Keratinocyte (primary cell): ENCODE measurements around the gene OTX2. TPM values are rescaled to one million over a fixed set of nuclear protein-coding genes. Genes with fewer than 3 reads are reported as not detected.

Experiments used
- DNase-seq: peaks from one replicate; pipeline ENCODE4 v3.0.0-alpha.2; 2011; ENCODE audit warnings: low read depth, missing footprints, low spot score
- FAIRE-seq: peaks from 2 replicates; lab custom pipeline; 2011; peaks lifted over from hg19 to GRCh38; lab: Jason Lieb, UNC
- H2AFZ ChIP-seq: 2 replicates; pipeline ENCODE4 v1.6.0; 2012; ENCODE audit warnings: low read length, control low read depth, inconsistent platforms; ENCODE audit not compliant: control insufficient read depth
- H3K27ac ChIP-seq: 2 replicates; pipeline ENCODE4 v1.5.1; 2011; ENCODE audit warnings: low read length; ENCODE audit not compliant: control insufficient read depth, insufficient read depth
- H3K27me3 ChIP-seq: 3 replicates; pipeline ENCODE4 v1.6.0; 2011; ENCODE audit warnings: low read length; ENCODE audit not compliant: control insufficient read depth, insufficient read depth; ENCODE audit errors: extremely low read depth
- H3K36me3 ChIP-seq, 2 experiments: 2 replicates in 1 of 2; 3 replicates in 1 of 2; pipeline ENCODE4 v1.5.1; 2011; ENCODE audit warnings: low read length in 2 of 2, mild to moderate bottlenecking in 1 of 2; ENCODE audit not compliant: control insufficient read depth in 2 of 2, insufficient read depth in 2 of 2; ENCODE audit errors: extremely low read depth in 1 of 2
- H3K4me1 ChIP-seq: 3 replicates; pipeline ENCODE4 v1.5.1; 2011; ENCODE audit warnings: low read length; ENCODE audit not compliant: control insufficient read depth, insufficient read depth; ENCODE audit errors: extremely low read depth
- H3K4me2 ChIP-seq: 3 replicates; pipeline ENCODE4 v1.6.0; 2011; ENCODE audit warnings: low read depth, low read length; ENCODE audit not compliant: control insufficient read depth, insufficient read depth; ENCODE audit errors: extremely low read depth
- H3K4me3 ChIP-seq, 3 experiments: fragments of 200-600 bp in 1 of 3; sonication (generic) in 1 of 3; 2 replicates in 2 of 3; 3 replicates in 1 of 3; pipeline ENCODE4 v1.5.1; 2011 to 2016; ENCODE audit warnings: low read length in 3 of 3, mild to moderate bottlenecking in 3 of 3, control low read depth in 2 of 3, inconsistent platforms in 1 of 3, low read depth in 1 of 3, mixed read lengths in 1 of 3, mixed run types in 1 of 3, moderate library complexity in 1 of 3; ENCODE audit not compliant: control insufficient read depth in 2 of 3, insufficient read depth in 2 of 3; ENCODE audit errors: extremely low read depth in 1 of 3
- H3K79me2 ChIP-seq: 2 replicates; pipeline ENCODE4 v1.6.0; 2012; ENCODE audit warnings: low read length; ENCODE audit not compliant: control insufficient read depth, insufficient read depth
- H3K9ac ChIP-seq: 3 replicates; pipeline ENCODE4 v1.6.0; 2011; ENCODE audit warnings: low read length; ENCODE audit not compliant: control insufficient read depth, insufficient read depth; ENCODE audit errors: extremely low read depth
- H3K9me1 ChIP-seq: 3 replicates; pipeline ENCODE4 v1.6.0; 2011; ENCODE audit warnings: low read length; ENCODE audit not compliant: control insufficient read depth, insufficient read depth; ENCODE audit errors: extremely low read depth
- H3K9me3 ChIP-seq: 2 replicates; pipeline ENCODE4 v1.5.1; 2012; ENCODE audit warnings: low read depth, low read length; ENCODE audit not compliant: control insufficient read depth
- H4K20me1 ChIP-seq: 3 replicates; pipeline ENCODE4 v1.6.0; 2011; ENCODE audit warnings: low read length; ENCODE audit not compliant: control insufficient read depth, insufficient read depth; ENCODE audit errors: extremely low read depth
- EZH2 ChIP-seq: IDR thresholded peaks from one replicate; pipeline ENCODE4 v1.6.1; 2012; ENCODE audit warnings: inconsistent platforms, mild to moderate bottlenecking, low read length, moderate library complexity
- dilution Hi-C: fragments of 300-500 bp; cut with MboI; formaldehyde crosslinking; loops from one replicate; pipeline ENCODE4 v1.7.0; 2020; ENCODE audit warnings: low sequenced_read_pairs; ENCODE audit not compliant: extremely low pct_ligation_motif_present
- polyA plus RNA-seq, 5 experiments: library from polyadenylated mRNA; depleted of rRNA in 3 of 5; stranded (reverse) in 3 of 5; stranded (forward) in 1 of 5; unstranded in 1 of 5; fragments of >200 nt; gene quantifications; 1 replicate in 1 of 5; 2 replicates in 3 of 5; 3 replicates in 1 of 5; pipeline versions ENCODE4 v1.2.1 to v1.2.3, GENCODE V29; 2011 to 2012; ENCODE audit warnings: missing spikeins in 2 of 5, low read depth in 1 of 5, low replicate concordance in 1 of 5
- TF ChIP-seq, protein P1 (sequence below), 3 experiments: IDR thresholded peaks in 1 of 3; conservative IDR thresholded peaks in 1 of 3; optimal IDR thresholded peaks in 1 of 3; 2 replicates in 2 of 3; 3 replicates in 1 of 3; pipeline versions ENCODE3 to v1.5.1; 2011; ENCODE audit warnings: low read length in 3 of 3, mild to moderate bottlenecking in 3 of 3, moderate library complexity in 2 of 3, control low read depth in 1 of 3, inconsistent platforms in 1 of 3; ENCODE audit not compliant: insufficient read depth in 2 of 3; ENCODE audit errors: extremely low read depth in 1 of 3

OTX2 gene
- polyA plus RNA-seq, 1 donor (not counting 4 experiments of a cell fraction or from before 2014, with no cell fraction given), result not detected

DNA sequence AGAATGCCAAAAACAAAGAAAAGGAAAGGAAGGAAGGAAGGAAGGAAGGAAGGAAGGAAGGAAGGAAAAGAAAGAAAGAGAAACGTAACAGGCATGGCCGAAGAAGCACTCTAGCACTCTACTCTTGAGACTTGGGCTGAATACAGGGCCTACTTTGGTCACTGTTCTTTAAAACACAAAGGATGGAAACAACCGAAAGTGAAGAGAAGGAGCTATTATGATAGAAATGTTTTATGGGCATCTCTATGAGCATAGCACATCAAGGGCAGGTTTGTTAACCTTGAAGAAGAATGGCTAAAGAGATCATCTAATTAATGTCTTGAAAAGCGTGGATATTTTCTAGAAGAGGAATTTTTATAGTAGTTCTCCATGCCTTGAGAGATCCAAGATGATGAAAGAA, 15.9 kb upstream of the OTX2 start:
- Histone ChIP-seq H3K9me3 (no peaks in the 10 kb centered on the region), H3K27ac (no peak overlapping the region), H2AFZ (no peak overlapping the region), H3K9ac (no peak overlapping the region), H3K79me2 (no peaks in the 10 kb centered on the region), H3K9me1 (no peaks in the 10 kb centered on the region), H3K27me3 (no peaks in the 10 kb centered on the region), H3K4me2 (no peak overlapping the region), H3K36me3 (no peaks in the 10 kb centered on the region), H4K20me1 (no peaks in the 10 kb centered on the region), H3K4me3 (no peak overlapping the region), H3K4me1 (no peaks in the 10 kb centered on the region)
- dilution Hi-C loops, result no loop called here
- DNase-seq (no peak), FAIRE-seq (no peak)
- TF ChIP-seq EZH2, result no peak
- TF ChIP-seq, protein P1, sequence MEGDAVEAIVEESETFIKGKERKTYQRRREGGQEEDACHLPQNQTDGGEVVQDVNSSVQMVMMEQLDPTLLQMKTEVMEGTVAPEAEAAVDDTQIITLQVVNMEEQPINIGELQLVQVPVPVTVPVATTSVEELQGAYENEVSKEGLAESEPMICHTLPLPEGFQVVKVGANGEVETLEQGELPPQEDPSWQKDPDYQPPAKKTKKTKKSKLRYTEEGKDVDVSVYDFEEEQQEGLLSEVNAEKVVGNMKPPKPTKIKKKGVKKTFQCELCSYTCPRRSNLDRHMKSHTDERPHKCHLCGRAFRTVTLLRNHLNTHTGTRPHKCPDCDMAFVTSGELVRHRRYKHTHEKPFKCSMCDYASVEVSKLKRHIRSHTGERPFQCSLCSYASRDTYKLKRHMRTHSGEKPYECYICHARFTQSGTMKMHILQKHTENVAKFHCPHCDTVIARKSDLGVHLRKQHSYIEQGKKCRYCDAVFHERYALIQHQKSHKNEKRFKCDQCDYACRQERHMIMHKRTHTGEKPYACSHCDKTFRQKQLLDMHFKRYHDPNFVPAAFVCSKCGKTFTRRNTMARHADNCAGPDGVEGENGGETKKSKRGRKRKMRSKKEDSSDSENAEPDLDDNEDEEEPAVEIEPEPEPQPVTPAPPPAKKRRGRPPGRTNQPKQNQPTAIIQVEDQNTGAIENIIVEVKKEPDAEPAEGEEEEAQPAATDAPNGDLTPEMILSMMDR (optimal IDR thresholded peaks at IDR 0.05 in 1 of 3, IDR thresholded peaks at IDR 0.05 in 1 of 3, conservative IDR thresholded peaks at IDR 0.05 in 1 of 3; ENCODE audit: extremely low read depth in 1 of 3, insufficient read depth in 2 of 3, low read length in 3 of 3), result no peak

DNA sequence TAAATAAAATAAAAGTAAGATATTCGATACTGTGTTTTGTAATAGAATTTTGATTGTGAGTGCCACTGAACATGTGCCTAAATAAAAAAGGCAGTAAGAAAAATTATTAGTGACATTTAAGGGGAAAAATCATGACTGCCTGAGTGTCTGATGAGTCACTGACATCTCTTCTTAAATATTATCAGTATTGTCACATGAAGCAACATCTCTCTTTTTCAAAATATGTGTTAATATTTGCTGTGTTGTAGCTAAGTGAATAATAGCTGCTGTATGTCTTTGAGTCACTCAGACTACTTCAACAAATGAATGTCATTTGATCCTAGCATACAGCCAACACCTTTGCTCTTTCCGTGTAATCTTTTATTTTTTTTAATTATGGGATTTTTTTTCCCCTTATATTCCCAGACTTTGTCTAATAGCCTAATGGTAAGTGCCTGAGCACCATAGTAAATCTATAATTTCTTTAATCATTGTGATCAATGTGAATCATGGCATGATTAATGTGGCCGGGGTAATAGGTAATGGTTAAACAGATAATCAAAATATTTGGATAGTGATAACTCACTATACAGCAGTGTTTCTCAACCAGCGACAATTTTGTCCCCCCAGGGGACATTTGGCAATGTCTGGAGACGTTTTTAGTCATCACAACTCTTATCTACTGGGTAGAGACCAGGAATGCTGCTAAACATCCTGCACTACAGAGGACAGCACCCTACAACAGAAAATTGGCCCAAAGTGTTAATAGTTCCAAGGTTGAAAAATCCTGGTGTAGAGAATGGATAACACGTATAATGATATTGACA, 11.7 kb upstream of the OTX2 start:
- H3K4me3 ChIP-seq, result no peak overlapping the region
- no peaks in the 10 kb centered on the region for H4K20me1 ChIP-seq
- no peak for FAIRE-seq
- no peak overlapping the region for H3K27ac ChIP-seq
- DNase-seq, result no peak
- no peak overlapping the region for H3K9ac ChIP-seq
- H3K9me1 ChIP-seq, result no peaks in the 10 kb centered on the region
- no peaks in the 10 kb centered on the region for H3K36me3 ChIP-seq
- TF ChIP-seq EZH2, result no peak
- TF ChIP-seq, protein P1 (optimal IDR thresholded peaks at IDR 0.05 in 1 of 3, IDR thresholded peaks at IDR 0.05 in 1 of 3, conservative IDR thresholded peaks at IDR 0.05 in 1 of 3; ENCODE audit: extremely low read depth in 1 of 3, insufficient read depth in 2 of 3, low read length in 3 of 3), result no peak
- H3K4me1 ChIP-seq, result no peaks in the 10 kb centered on the region
- H3K79me2 ChIP-seq, result no peaks in the 10 kb centered on the region
- no peak overlapping the region for H2AFZ ChIP-seq
- dilution Hi-C loops, result no loop called here
- H3K27me3 ChIP-seq, result peaks cover 20% of the 10 kb centered on the region
- no peaks in the 10 kb centered on the region for H3K9me3 ChIP-seq
- no peak overlapping the region for H3K4me2 ChIP-seq
